HUDEP-2 (cell line): Measurements from ENCODE around the gene SURF6.
A peak's percentile ranks its signal among the peaks of the same experiment; 100 is the strongest.
"Not testable (repeated sequence)": the region's sequence is repeated elsewhere in the genome, so short reads cannot be mapped to it uniquely, and the experiment has no call there.

Source experiments
- DNase-seq, 76 experiments: peaks; one replicate each; lab custom pipeline; 2025; ENCODE audit not compliant: unreplicated experiment in 76 of 76; lab: John Stamatoyannopoulos, UW

SURF6 gene

DNA sequence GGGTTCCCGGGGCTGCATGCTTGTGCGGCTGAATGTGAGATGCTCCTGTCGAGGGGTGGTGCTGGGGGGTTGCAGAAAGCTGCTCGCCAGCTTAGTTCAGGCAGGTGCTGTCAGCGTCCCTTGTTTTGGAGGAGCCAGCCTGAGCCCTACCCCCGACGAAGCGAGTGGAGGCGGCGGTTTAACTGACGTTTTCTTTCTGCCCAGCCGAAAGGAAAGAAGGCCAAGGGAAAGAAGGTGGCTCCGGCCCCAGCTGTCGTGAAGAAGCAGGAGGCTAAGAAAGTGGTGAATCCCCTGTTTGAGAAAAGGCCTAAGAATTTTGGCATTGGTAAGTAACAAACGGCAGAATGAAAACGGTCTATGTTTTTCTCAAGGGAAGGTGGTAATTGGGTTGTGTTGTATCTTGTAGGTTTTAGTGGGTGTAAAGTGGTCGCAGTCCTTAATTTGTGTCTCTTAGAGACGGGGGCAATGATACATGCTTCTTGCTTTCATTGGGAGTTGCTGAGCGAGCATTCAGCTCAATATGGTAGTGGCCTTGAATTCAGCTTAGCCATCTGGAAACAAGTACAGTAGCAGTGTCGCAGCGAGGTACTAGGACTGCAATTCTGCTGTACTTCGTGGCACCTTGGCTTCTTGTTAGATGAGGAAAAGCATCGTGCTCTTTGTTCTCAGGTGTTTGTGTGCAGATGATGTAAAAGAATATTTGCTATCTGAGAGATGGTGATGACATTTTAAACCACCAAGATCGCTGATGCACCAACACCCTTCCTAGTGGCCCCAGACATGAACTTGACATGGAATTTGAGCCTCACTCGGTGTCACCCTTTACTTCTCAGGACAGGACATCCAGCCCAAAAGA is 13.0 kb upstream of the SURF6 start:
- peak in 1 of 76 experiments; percentile 31 for DNase-seq

DNA sequence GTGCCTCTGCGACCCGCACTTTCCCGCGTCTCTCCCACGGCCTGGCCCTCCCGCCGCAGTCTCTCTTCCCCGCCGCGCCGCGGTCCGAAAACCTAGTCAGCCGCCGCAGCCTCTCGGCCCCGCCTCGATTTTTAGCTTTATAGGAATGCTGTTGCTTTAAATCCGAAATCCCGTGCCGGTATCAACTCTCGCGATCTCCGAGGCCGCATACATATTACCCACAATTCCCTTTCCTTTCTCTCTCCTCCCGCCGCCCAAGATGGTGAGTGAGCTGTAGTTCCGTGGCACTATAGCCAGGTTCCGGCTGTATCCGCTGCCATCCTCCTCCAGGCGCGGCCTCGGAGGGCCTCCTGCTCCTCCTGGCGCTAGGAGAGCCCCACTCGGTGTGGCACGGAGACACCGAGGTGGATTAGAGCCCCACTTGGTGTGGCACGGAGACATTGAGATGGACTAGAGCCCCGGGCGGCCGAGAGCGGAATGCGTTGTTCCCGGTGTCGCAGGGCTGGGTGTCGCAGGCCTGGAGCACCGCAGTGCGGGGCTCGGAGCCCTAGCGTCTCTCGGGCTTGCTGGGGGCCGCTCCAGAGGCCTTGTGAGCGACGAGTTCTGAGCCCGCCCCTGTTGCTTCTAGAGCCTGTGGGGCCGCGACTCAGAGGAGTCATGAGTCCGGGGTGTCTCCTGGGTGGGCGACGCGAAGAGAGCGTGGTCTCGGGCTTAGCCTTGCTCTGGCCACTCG is 12.2 kb upstream of the SURF6 start, which contains the start of the genes MED22 and RPL7A:
Gene MED22 (minus strand): TSS at position 147 of the 733 bp plus-strand sequence. CDS start 1,469 bp downstream, outside the sequence.
Gene RPL7A (plus strand): TSS at position 234 of the 733 bp plus-strand sequence. CDS start 26 bp downstream, at position 260.
- peak in 75 of 76 experiments; percentile 51 to 95 (median 85) for DNase-seq

DNA sequence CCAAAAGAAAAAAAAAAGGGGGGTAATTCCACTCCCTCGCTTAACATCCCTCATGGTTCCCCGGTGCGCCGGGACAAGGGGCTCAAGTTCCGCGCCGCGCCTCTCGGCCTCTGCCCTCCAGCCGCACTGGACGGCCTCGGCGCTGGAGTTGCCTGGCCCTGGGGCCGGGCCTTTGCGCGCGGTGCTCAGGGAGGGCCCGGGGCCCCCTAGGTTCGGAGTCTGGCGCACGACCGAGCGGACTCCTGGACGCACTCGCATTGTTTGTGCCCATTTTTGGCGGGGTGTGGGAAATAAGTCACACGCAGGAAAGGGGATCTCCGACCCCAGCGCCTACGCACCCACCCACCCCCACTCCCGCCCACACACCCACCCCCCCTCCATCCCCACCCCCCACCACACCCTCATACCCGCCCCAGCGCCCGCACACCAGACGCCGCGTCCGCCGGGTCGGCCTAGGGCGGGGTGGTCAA is 11.6 kb upstream of the SURF6 start:
- DNase-seq, result peak in 27 of 76 experiments; percentile 18 to 69 (median 50)

DNA sequence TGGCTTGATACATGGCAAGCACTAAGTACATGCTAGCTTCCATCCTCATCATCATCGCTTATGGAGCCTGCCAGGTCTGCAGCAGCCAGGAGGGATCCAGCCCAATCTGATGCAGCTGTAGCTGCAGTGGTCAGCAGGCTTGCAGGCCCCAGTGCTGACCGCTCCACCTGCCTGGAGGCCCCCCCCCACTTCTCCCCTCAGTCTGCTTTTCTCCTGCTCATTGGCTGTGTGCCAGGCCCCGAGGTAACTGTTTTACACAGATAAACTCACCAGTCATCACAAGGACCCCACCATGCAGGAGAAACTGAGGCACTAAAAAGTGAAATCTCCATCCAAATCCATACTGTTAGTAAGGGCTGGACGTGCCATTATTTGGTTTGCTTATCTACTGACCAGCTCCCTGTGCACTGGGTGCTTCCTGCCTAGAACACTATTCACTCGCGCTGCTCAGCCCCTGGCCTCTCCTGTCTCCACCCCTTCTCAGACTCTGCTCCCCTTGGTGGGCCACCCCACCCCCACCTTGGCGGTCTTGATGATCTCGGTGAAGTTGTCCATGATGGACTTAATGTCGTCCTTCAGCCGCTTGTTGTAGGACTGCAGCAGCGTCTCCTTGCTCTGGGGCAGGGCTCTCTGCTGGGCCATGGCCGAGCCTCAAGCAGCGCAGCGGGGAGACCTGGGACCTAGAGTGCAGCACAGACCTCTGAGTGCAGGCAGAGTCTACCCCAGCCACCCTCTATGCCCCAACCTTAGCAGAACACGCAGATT is 10.2 kb upstream of the SURF6 start:
- no peak for DNase-seq

DNA sequence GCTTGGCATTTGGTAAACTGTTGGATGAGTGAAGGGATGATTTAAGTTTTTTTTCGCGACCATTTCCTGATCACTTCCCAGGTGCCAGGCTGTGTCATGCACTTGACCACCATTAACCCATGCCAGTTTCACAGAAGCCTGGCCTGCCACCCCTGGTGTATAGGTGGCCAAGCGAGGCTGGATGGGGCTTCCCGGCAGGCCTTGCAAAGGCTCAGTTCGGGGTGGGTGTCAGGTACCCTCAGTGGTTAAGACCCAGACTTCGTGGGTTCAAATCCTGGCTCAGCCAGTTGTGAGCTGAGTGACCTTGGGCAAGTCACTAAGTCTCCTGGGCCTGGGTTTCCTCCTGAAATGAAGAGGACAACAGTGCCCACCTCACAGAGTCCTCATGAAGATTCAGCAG is 9.6 kb upstream of the SURF6 start:
- no peak for DNase-seq

DNA sequence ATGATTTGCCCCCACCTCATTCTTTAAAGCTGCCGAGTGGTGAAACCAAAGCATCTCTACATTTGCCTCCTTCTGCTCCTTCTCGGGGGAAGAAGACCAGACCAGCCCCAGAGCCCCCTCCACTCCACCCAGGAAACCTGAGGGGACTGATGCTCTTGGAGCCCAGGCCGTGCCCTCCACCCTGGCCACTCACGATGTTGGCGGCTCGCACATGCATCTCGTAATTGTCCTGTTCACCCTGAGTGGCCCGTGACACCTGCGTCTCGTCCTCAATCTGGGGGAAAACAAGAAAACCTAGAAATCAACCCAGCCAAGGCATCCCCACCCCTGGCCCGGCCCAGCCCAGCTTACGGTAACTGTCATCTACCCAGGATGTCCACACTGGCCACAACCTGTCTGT is 9.0 kb upstream of the SURF6 start:
- DNase-seq, result no peak

DNA sequence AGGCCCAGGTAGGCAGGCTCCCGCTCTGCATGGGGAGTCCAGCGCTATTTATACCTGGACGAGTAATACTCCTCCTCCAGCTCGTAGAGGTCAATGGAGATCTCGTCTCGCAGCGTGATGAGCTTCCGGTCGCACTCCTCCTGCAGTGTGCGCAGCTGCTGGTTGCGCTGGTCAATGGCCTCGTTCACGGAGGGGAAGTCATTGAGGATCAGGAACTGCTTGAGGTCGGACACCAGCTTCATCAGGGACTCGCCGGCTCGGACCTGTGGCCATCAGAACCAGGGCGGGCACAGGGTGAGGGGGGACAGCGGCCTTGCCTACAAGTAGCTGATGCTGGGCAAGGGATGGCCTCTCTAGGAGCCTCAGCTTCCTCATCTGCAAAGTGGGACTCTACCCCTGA is 8.1 kb upstream of the SURF6 start:
- no peak for DNase-seq

DNA sequence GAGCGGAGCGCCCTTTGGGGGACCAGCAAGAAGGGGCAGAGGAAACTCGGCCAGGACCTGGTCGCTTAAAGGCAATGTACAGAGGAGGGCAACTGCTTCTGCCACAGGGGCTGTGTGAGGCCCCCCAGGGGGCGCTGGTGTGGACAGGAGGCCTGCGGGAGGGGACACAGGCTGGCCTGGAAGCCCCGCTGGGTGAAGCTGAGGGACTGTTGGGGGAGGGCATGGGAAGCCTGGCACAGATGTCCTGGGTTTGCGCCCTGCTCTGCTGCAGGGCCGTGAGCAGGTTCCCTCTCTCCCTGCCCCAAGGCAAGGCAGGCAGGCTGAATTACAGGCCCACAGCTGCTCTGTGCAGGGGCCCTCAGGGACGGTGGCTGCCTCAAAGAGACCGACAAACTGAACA is 6.6 kb upstream of the SURF6 start:
- DNase-seq, result peak in 2 of 76 experiments; percentile 10 to 15

DNA sequence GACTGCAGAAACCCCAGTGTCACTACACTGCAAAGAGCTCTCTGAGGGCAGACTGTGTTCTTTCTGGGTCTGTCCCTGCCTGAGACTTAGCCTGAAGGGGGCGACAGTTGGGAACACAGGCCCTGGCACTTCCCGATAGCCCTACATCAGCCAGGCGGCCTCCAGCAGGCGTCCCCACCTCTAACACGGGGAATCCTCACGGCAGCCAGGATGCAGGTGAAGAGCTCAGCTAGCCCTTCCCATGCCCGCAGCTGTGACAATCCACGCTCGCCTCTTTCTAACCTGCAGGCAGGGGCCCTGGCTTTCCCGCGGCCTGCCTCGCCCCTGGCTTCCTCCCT is 6.0 kb upstream of the SURF6 start:
- DNase-seq, result peak in 3 of 76 experiments; percentile 5 to 32 (median 22)

DNA sequence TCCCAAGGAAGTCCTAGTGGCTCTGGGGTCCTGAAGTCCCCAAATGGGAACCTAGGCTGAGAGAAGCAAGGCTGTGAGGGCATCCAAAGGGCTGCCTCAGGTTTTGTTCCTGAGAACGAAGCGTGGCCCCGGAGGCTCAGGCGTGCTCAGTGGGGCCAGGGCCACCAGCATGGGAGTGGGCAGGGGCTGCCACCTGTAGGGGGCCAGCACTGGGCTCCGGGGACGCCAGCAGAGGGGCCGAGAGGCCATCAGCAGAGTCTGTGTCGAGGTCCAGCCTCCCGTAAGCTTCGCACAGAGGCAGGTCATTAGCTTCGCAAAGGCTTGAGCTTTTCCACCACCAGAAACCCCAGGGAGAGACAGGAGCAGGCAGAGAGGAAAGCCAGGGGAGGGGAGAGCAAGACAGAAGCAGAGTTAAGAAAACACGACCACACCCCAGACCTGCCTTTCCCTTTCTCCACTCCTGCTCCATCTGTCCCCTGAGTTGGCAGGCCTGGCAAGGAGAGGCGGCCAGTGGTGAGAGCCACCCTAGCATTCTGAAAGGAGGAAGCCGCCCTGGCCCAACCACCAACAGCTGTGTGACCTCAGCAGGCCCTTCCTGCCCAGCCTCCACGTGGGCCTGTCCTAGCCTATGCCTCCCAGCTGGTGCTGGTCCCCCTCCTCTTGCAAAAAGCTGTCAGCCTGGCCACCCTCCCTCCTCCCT is 5.5 kb upstream of the SURF6 start:
- no peak for DNase-seq

DNA sequence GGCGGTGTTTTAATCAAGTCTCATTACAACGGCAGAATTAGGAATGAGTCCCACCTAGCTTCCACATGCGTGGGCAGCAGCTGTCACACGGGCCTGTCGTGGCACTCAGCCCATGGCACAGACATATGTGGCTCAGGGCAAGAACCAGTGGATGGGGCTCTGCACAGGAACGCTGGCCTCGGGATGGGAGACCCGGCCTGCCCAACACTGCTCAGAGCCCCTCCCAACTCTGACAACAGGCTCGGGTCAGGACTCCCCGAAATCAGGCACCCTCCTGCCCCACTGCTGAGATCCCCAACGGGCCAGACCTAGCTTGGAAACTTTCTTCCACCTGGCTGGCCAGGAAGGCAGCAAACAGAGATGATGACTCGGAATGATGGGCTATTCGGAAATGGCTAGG is 4.9 kb upstream of the SURF6 start:
- no peak for DNase-seq

DNA sequence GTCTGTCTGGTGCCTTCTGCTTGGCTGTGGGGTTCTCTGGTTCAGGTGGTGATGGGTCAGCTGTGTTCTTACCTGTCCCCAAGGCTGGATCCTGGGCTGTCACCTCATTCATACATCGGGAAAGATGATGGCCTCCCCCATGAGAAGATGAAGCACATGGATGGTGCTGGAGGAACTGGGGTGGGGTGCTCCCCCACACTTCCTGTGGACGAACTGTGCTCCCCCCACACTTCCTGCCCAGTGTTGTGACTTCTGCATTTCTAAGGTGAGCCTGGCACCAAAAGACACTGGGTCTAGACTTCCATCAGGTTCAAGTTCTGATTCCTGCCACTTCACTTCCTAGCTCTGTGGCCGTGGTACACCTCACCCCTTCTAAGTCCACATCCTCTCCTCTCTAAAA is 4.3 kb upstream of the SURF6 start:
- DNase-seq, result no peak

DNA sequence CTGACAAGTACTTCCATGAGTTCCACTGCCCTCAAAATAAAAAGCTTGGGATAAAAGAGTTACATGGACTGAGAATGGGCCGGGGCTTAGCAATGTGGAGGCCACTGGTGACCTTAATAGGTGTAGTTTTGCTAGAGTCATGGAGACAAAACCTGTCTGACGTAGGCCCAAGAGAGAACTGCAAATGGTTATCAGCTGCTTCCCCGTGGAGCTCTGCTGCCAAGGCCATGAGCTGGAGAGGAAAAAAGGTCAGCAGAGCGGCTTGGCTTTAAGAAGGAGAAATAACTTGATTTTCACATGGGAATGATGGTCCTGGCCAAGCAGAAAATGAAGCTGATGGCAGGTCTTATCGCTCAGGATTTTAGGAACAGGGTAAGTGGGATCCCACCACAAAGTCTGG is 3.7 kb upstream of the SURF6 start:
- no peak for DNase-seq

DNA sequence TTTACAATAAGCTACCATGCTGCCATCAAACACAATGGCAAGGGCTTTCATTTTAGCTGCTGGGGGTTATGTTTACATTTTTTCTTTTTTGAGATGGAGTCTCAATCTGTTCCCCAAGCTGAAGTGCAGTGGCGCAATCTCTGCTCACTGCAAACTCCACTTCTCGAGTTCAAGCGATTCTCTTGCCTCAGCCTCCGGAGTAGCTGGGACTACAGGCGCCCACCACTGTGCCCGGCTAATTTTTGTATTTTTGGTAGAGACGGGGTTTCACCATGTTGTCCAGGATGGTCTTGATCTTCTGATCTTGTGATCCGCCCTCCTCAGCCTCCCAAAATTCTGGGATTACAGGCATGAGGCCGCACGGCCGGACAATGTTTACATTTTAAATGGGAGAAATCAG is 1.1 kb downstream of the SURF6 start:
- DNase-seq, result not testable (repeated sequence)

DNA sequence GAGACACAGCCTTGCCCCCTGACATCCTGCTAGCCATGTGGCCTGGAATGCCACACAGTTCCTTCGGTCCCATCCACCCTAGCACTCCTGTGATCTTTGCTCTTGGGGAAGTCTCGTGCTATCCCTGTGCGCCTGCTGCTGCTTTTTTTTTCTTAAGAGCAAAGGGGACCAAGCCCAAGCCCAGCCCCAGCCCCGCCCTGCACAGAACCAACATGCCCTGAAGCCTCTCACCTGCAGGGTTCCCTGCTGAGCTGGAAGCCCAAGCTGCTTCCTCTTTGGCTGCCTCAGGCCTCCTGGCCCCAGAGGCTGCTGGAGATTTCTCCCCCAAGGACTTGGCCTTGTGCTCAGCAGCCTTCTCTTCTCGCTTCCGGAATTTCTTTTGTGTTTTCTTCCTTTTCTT is 1.8 kb downstream of the SURF6 start:
- DNase-seq, result peak in 1 of 76 experiments; percentile 9

DNA sequence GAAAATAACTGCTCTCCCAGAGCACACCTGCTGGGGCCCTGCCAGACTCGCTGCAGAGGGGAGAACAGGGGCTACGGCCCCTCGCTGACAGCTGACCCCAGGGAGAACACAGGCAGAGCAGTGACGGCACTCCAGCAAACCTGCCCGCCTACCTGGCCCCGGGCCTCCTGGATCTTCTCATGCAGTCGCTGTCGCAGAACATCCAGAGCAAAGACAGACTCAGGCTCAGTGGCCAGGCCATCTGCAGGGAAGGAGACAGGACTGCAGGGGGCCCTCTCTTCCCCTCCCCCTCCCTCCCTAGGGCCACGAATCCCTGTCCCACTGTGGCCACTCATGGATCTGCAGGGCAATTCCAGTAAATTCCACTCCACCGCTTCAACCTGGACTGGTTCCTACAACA is 2.4 kb downstream of the SURF6 start:
- DNase-seq, result no peak

DNA sequence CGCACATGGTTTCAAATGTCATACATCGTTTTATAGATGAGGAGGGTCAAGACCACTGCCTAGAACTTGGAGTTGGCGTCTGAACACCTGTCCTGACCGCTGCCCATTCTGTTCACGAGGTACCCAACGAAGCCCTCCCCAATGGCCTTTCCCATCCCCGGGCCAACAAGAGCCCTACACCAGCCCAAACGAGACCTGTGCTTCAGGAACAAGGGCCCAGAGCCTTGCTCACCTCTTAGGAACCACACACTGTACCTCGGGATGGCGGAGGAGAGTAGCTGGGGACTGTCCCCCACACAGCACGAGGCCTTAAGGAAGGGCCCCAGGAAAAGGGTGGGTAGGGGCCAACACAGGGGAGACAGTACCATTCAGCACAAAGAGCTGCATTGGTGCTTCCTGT is 3.0 kb downstream of the SURF6 start:
- DNase-seq, result no peak

DNA sequence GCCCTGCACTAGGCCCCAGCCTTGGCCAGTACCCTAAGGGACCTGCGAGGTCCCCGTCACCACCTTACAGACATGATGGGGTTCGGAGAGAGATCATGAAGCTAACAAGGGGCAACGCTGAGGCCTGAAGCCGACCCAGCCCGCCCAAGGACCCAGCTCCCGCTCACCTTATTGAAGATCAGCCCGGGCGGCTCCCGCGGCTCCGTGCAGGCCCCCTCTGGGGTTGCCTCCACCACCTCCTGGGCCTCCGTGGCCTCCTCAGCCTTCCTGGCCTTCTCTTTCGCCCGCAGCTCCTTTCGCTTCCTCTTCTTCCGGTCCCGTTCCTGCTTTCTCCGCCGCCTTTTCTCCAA is 3.6 kb downstream of the SURF6 start:
- DNase-seq, result no peak

DNA sequence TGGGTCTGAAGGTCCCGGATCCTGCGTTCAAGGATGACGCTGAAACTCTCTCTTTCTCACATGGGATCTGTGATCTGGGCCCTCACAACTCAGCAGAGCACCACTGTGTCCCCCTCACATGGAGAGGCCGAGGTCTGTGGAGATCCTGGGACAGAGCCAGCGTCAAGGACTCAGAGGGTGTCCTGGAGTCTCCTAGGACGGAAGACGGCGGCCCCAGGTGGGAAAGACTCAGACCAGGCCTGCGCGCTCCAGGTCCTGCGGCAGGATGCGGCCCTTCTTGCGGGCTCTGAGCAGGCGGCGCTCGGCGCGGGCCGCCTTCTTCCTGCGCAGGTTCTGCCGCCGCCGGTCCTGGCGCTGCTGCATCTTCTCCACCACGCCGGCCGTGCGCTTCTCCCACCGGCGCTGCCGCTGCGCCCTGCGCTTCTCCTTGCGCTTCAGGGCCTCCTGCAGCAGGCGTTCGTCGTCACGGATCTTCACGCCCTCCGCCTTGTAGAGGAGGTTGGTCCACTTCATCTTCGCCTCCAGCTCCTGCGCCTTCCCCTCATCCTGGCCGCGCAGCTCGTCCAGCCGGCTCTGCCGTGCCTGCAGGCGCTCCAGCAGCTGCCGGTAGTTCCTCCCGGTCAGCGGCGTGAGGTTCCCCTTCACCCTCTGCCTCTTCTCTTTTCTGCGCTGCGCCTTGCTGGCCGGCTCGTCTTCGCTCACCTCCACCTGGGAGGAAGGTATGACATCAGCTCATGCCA is 4.2 kb downstream of the SURF6 start:
- DNase-seq, result no peak

DNA sequence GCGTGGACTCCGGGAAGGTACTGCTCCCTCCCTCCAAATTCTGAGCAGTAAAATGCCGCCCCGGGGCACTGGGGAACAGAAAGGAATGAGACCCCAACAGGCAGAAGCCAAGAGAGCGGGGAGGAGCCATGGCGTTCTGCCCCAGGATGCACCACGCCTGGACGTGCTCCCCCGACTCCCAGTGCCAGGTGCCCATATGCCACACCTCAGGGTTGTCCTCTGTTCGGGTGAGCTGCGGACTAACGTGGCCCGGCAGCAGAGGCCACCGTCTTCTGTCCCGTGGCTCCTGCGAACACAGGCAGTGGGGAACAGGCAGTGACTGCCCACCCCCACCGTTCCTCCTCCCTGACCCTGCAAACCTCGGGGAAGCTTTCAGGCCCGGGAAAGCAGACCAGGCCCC is 4.8 kb downstream of the SURF6 start:
- no peak for DNase-seq
